K562 (cell line): Measurements from ENCODE around the gene SETMAR. TPM values are rescaled to one million over a fixed set of nuclear protein-coding genes. Genes with fewer than 3 reads are reported as not detected.

ENCODE experiments used
- ATF3 ChIP-seq, 2 experiments: fragments of 450-650 bp in 1 of 2; sonication (generic) in 1 of 2; formaldehyde crosslinking in 1 of 2; IDR thresholded peaks in 1 of 2; conservative IDR thresholded peaks in 1 of 2; 2 replicates each; pipeline versions ENCODE4 v1.6.1 to v1.8.1; 2016 to 2023; ENCODE audit warnings: mild to moderate bottlenecking in 2 of 2, moderate library complexity in 2 of 2, inconsistent platforms in 1 of 2, missing genetic modification reagents in 1 of 2
- BRCA1 ChIP-seq, 2 experiments: fragments of 450-650 bp in 1 of 2; sonication (generic) in 1 of 2; formaldehyde crosslinking in 1 of 2; IDR thresholded peaks; 2 replicates each; pipeline versions ENCODE4 v1.5.0 to v1.6.1; 2017 to 2020; ENCODE audit warnings: mild to moderate bottlenecking in 1 of 2, missing genetic modification reagents in 1 of 2
- CTBP1 ChIP-seq: fragments of 450-650 bp; IDR thresholded peaks from 2 replicates; pipeline ENCODE4 v1.6.1; 2016; ENCODE audit warnings: borderline replicate concordance
- ETV1 ChIP-seq: fragments of 450-650 bp; conservative IDR thresholded peaks from 2 replicates; pipeline ENCODE4 v1.6.1; 2016; ENCODE audit warnings: missing genetic modification characterization, control low read depth, low read depth, missing compliant biosample characterization
- FOXK1 ChIP-seq: sonication (generic); formaldehyde crosslinking; IDR thresholded peaks from 2 replicates; pipeline ENCODE4 v1.8.0; 2022; ENCODE audit warnings: missing genetic modification reagents, mild to moderate bottlenecking, borderline replicate concordance
- GATAD2A ChIP-seq: fragments of 450-650 bp; IDR thresholded peaks from 2 replicates; pipeline ENCODE4 v1.6.1; 2017
- HDAC3 ChIP-seq: fragments of 450-650 bp; IDR thresholded peaks from 2 replicates; pipeline ENCODE4 v1.6.1; 2018; ENCODE audit warnings: borderline replicate concordance, mild to moderate bottlenecking, moderate library complexity; ENCODE audit not compliant: partially characterized antibody
- KLF13 ChIP-seq: fragments of 450-650 bp; IDR thresholded peaks from 2 replicates; pipeline ENCODE4 v1.6.1; 2016; ENCODE audit warnings: missing genetic modification characterization, low read depth, mild to moderate bottlenecking, missing compliant biosample characterization, moderate library complexity, borderline replicate concordance
- KLF6 ChIP-seq: fragments of 250-450 bp; sonication (Bioruptor Pico); IDR thresholded peaks from 2 replicates; pipeline ENCODE4 v1.4.0; 2020; ENCODE audit warnings: mild to moderate bottlenecking, moderate library complexity, borderline replicate concordance
- LEF1 ChIP-seq: fragments of 450-650 bp; IDR thresholded peaks from 2 replicates; pipeline ENCODE4 v1.6.1; 2016; ENCODE audit warnings: mild to moderate bottlenecking
- MEF2A ChIP-seq: IDR thresholded peaks from 2 replicates; pipeline ENCODE4 v1.6.1; 2011; ENCODE audit warnings: low read depth, mild to moderate bottlenecking, low read length, moderate library complexity; ENCODE audit not compliant: control insufficient read depth
- NEUROD1 ChIP-seq: fragments of 150-350 bp; IDR thresholded peaks from 2 replicates; pipeline ENCODE4 v1.6.1; 2014; ENCODE audit warnings: borderline replicate concordance, low read length, low read depth; ENCODE audit not compliant: partially characterized antibody
- NFE2 ChIP-seq: IDR thresholded peaks from 2 replicates; pipeline ENCODE4 v1.6.1; 2014; ENCODE audit warnings: antibody characterized with exemption, low read depth
- RBBP5 ChIP-seq: fragments of 200-600 bp; sonication (generic); IDR thresholded peaks from 2 replicates; pipeline ENCODE4 v1.6.1; 2012; ENCODE audit warnings: borderline replicate concordance, mild to moderate bottlenecking, low read length, control low read depth, inconsistent platforms; ENCODE audit not compliant: insufficient read depth, poor library complexity, severe bottlenecking
- RBM39 ChIP-seq: fragments of 200-400 bp; formaldehyde crosslinking; optimal IDR thresholded peaks from 2 replicates; pipeline ENCODE3; 2018; ENCODE audit warnings: low read depth, low read length
- SP2 ChIP-seq: IDR thresholded peaks from 2 replicates; pipeline ENCODE4 v1.6.1; 2011; ENCODE audit warnings: mild to moderate bottlenecking, low read depth, low read length, moderate library complexity; ENCODE audit not compliant: poor library complexity, severe bottlenecking; ENCODE audit errors: extremely low read depth
- TCF15 ChIP-seq: fragments of 250-450 bp; sonication (Bioruptor Pico); IDR thresholded peaks from 2 replicates; pipeline ENCODE4 v1.8.0; 2022; ENCODE audit warnings: moderate library complexity, mild to moderate bottlenecking, inconsistent platforms
- TCFL5 ChIP-seq: fragments of 250-450 bp; sonication (Bioruptor Pico); conservative IDR thresholded peaks from 2 replicates; pipeline ENCODE4 v1.6.1; 2021; ENCODE audit warnings: mild to moderate bottlenecking, moderate library complexity, matching md5 sums
- TFE3 ChIP-seq: fragments of 450-650 bp; formaldehyde crosslinking; IDR thresholded peaks from 2 replicates; pipeline ENCODE4 v1.4.0; 2020; ENCODE audit warnings: mild to moderate bottlenecking, mixed read lengths
- ZBTB9 ChIP-seq: fragments of 450-650 bp; formaldehyde crosslinking; IDR thresholded peaks from 2 replicates; pipeline ENCODE4 v1.4.0; 2020; ENCODE audit warnings: mild to moderate bottlenecking, moderate library complexity
- ZNF507 ChIP-seq: conservative IDR thresholded peaks from 2 replicates; pipeline ENCODE4 v1.6.1; 2017; ENCODE audit warnings: missing genetic modification characterization, missing compliant biosample characterization
- ZNF785 ChIP-seq: fragments of 250-450 bp; sonication (Bioruptor Pico); IDR thresholded peaks from 2 replicates; pipeline ENCODE4 v1.4.0; 2020; ENCODE audit warnings: mild to moderate bottlenecking
- polyA plus RNA-seq, 8 experiments: library from polyadenylated mRNA; depleted of rRNA in 4 of 8; stranded (reverse) in 5 of 8; unstranded in 3 of 8; fragments of >200 nt; fragmentation: Nextera tagmentation in 2 of 8; fragmentation: Illumina TruSeq in 1 of 8; extraction: Ambion mirVana in 2 of 8; extraction: Trizol in 1 of 8; gene quantifications; 2 replicates each; pipeline versions ENCODE4 v1.2.1 to v1.2.3, GENCODE V29; 2011 to 2014; ENCODE audit warnings: inconsistent platforms in 1 of 8, missing spikeins in 1 of 8
- total RNA-seq, 7 experiments: library from RNA; depleted of rRNA in 6 of 7; stranded (reverse); fragments of >200 nt in 6 of 7; fragmentation: Illumina TruSeq in 2 of 7; extraction: Trizol in 2 of 7; gene quantifications; 2 replicates each; pipeline versions ENCODE4 v1.2.1 to v1.2.3, GENCODE V29; 2011 to 2021; ENCODE audit warnings: low replicate concordance in 1 of 7

Gene SETMAR
- total and polyA plus RNA-seq, 9 of the 15 experiments (the other 6 are each of a cell fraction or from before 2014, with no cell fraction given) = 5.5 to 25.1 (median 18.2) TPM

- TF ChIP-seq TCFL5 (CRISPR knock-in tag) (no peak), NFE2 (peak; percentile 99), KLF13 (tag) (no peak), KLF6 (CRISPR knock-in tag) (no peak), ATF3 (IDR thresholded peaks at IDR 0.05) (no peak), ATF3 (CRISPR knock-in tag; conservative IDR thresholded peaks at IDR 0.05) (no peak), BRCA1 (IDR thresholded peaks at IDR 0.05) (no peak), BRCA1 (CRISPR knock-in tag; IDR thresholded peaks at IDR 0.05) (no peak), NEUROD1 (no peak), CTBP1 (peak; percentile 49; the same call in 1 of the 2 replicates), LEF1 (0 out of 2 replicates have a peak, but pooled peaks have one; percentile 36), RBBP5 (peak; percentile 34), RBM39 (no peak), ZNF785 (CRISPR knock-in tag) (no peak), TCF15 (CRISPR knock-in tag) (no peak), MEF2A (no peak), GATAD2A (peak; percentile 63; the same call in 1 of the 2 replicates), ZNF507 (no peak), SP2 (no peak), HDAC3 (no peak), ETV1 (tag) (peak; percentile 31; the same call in 1 of the 2 replicates), ZBTB9 (CRISPR knock-in tag) (peak; percentile 54; the same call in 1 of the 2 replicates), TFE3 (CRISPR knock-in tag) (no peak), FOXK1 (CRISPR knock-in tag) (no peak)
These were observed 37.5 kb downstream of the SETMAR start (continued) for GRCh38 chr3:4340411-4341335.
